ENCODE measurements around the gene IQGAP3. TPM values are rescaled to one million over a fixed set of nuclear protein-coding genes. Genes with fewer than 3 reads are reported as not detected.

IQGAP3 gene
- total and polyA plus RNA-seq, 10 donors: 0.24 to 2.2 (median 0.68) TPM

- DNase-seq: no peak
- WGBS, 5 donors: 57 to 94% (median 74%) methylated on average over 2 of the region's 2 CpGs
- H3K27me3 ChIP-seq (replicated peaks in 1 of 7): no peaks in the 10 kb centered on the region
- no peak for TF ChIP-seq CTCF (IDR thresholded peaks at IDR 0.05 in 8 of 11, conservative IDR thresholded peaks at IDR 0.05 in 3 of 11)
- TF ChIP-seq POLR2AphosphoS5 (IDR thresholded peaks at IDR 0.05): no peak
- no peak for TF ChIP-seq POLR2A (IDR thresholded peaks at IDR 0.05)
- H3K4me3 ChIP-seq: no peak overlapping the region
- intact Hi-C loops (cut with DNase I; ENCODE audit: low total_unique reads): no loop called here
- no peak overlapping the region for H3K27ac ChIP-seq
- H3K4me1 ChIP-seq: peaks cover 0 to 35% (median 14%) of the 10 kb centered on the region in 6 donors
- H3K36me3 ChIP-seq: peaks cover 0 to 39% (median 0%) of the 10 kb centered on the region in 6 donors
- H3K9me3 ChIP-seq: no peaks in the 10 kb centered on the region
Observed at GRCh38 chr1:156555715-156556114, 16.6 kb downstream of the IQGAP3 start.

GRCh38 chr1:156554971-156555370, 17.4 kb downstream of the IQGAP3 start:
- Histone ChIP-seq H3K27me3 (replicated peaks in 1 of 7) (no peaks in the 10 kb centered on the region), H3K27ac (no peak overlapping the region), H3K4me1 (peaks cover 0 to 35% (median 14%) of the 10 kb centered on the region in 6 donors), H3K36me3 (peaks cover 0 to 40% (median 0%) of the 10 kb centered on the region in 6 donors), H3K4me3 (no peak overlapping the region), H3K9me3 (no peaks in the 10 kb centered on the region)
- TF ChIP-seq POLR2A (IDR thresholded peaks at IDR 0.05) (no peak), CTCF (IDR thresholded peaks at IDR 0.05 in 8 of 11, conservative IDR thresholded peaks at IDR 0.05 in 3 of 11) (no peak), POLR2AphosphoS5 (IDR thresholded peaks at IDR 0.05) (no peak)
- DNase-seq: no peak
- intact Hi-C loops (cut with DNase I; ENCODE audit: low total_unique reads): no loop called here
- 64 to 77% (median 76%) methylated on average over 8 of the region's 8 CpGs for WGBS, 5 donors

DNA sequence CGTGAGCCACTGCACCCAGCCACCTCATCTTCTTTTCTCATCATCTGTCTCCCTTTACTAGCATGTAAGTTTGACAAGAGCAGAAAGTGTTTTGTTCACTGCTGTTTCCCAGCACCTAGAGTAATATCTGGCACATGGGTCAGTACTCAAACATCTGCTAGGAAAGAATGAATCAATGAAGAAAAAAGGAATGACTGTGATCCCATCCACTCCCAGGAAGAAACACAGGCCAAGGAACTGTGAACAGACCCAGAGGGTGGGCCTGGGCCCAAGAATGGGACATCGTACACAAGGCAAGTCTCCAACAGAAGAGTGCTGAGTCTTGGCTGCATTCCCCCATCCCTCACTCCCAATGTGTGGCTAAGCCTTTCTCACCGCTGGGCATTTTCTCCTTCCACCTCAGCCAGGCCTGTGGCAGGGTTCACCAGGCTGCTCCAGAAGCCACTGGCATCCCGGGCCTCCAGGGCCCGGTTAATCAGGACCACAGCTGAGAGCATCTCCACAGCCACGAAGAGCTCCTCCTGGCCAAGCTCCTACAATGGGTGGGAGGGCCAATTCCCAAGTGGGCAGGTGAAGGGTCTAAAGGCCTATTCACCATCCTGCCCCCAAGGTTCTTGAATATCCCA, 18.4 kb downstream of the IQGAP3 start:
- DNase-seq: no peak
- Histone ChIP-seq H3K4me3 (no peak overlapping the region), H3K27ac (no peak overlapping the region)

More for the DNA sequence above, 18.4 kb downstream of the IQGAP3 start:
- Histone ChIP-seq H3K9me3 (no peaks in the 10 kb centered on the region), H3K36me3 (peaks cover 0 to 38% (median 0%) of the 10 kb centered on the region in 6 donors), H3K27me3 (replicated peaks in 1 of 7) (no peaks in the 10 kb centered on the region), H3K4me1 (peaks cover 0 to 35% (median 14%) of the 10 kb centered on the region in 6 donors)
- TF ChIP-seq CTCF (IDR thresholded peaks at IDR 0.05 in 8 of 11, conservative IDR thresholded peaks at IDR 0.05 in 3 of 11): no peak
- no peak for TF ChIP-seq POLR2A (IDR thresholded peaks at IDR 0.05)
- TF ChIP-seq POLR2AphosphoS5 (IDR thresholded peaks at IDR 0.05): no peak
- 94 to 96% (median 96%) methylated on average over 6 of the region's 6 CpGs for WGBS, 5 donors
- intact Hi-C loops (cut with DNase I; ENCODE audit: low total_unique reads): no loop called here
